Heart right ventricle (tissue), 16 donors: ENCODE measurements around the gene ABCB11. TPM values are rescaled to one million over a fixed set of nuclear protein-coding genes. Genes with fewer than 3 reads are reported as not detected.

Experiments used
- ATAC-seq, 8 donors: fragments of 200-7000 bp; cut with Tn5 transposase; one replicate each; pipeline ENCODE4 v1.9.1; 2020; ENCODE audit warnings: mild to moderate bottlenecking in 8 of 8, moderate library complexity in 8 of 8, moderate number of reproducible peaks in 1 of 8
- DNase-seq, 2 donors: peaks; one replicate each; pipeline ENCODE4 v3.0.0-alpha.2; 2020
- H3K27ac ChIP-seq, 10 donors: fragments of 200-600 bp; sonication (generic) in 2 of 10; one replicate each; pipeline versions ENCODE4 v1.5.0 to v1.8.0; 2020 to 2022; ENCODE audit warnings: mild to moderate bottlenecking in 3 of 10
- H3K27me3 ChIP-seq, 7 donors: fragments of 200-600 bp; one replicate each; pipeline ENCODE4 v1.8.0; 2021 to 2022; ENCODE audit warnings: mild to moderate bottlenecking in 2 of 7
- H3K36me3 ChIP-seq, 9 donors: fragments of 200-600 bp; sonication (generic) in 1 of 9; one replicate each; pipeline versions ENCODE4 v1.5.0 to v1.8.0; 2020 to 2022; ENCODE audit warnings: mild to moderate bottlenecking in 2 of 9
- H3K4me1 ChIP-seq, 9 donors: fragments of 200-600 bp; sonication (generic) in 1 of 9; one replicate each; pipeline versions ENCODE4 v1.5.0 to v1.8.0; 2020 to 2022; ENCODE audit warnings: mild to moderate bottlenecking in 4 of 9
- H3K4me3 ChIP-seq, 10 donors: fragments of 200-600 bp; sonication (generic) in 2 of 10; one replicate each; pipeline versions ENCODE4 v1.5.0 to v1.8.0; 2020 to 2022; ENCODE audit warnings: mild to moderate bottlenecking in 7 of 10, moderate library complexity in 2 of 10
- H3K9me3 ChIP-seq, 11 donors: fragments of 200-600 bp in 10 of 11; sonication (generic) in 2 of 11; one replicate each; pipeline versions ENCODE4 v1.5.0 to v1.8.0; 2013 to 2022; ENCODE audit warnings: mild to moderate bottlenecking in 2 of 11, control low read depth in 1 of 11, moderate library complexity in 1 of 11
- WGBS, 2 donors: extraction: QIAGEN DNeasy Blood & Tissue Kit; methylation state at CpG; one replicate each; pipeline ENCODE4 v1.1.7; 2013; ENCODE audit warnings: inconsistent platforms in 1 of 2; 5-methylcytosine and 5-hydroxymethylcytosine counted together
- intact Hi-C, 10 donors: fragments of 100-400 bp; cut with DNase I; formaldehyde crosslinking; loops; one replicate each; pipeline versions ENCODE4 v1.11.1 to v1.14.2; 2022
- polyA plus RNA-seq, 2 donors: library from polyadenylated mRNA; stranded (reverse); fragments of 200-250 nt; gene quantifications; one replicate each; pipeline ENCODE4 v1.2.3, GENCODE V29; 2013
- total RNA-seq, 10 donors: library from RNA; stranded (reverse); fragmentation: NEBNext Ultra II Directional in 3 of 10; extraction: Animal tissue kit (Norgen Biotek cat#: 25700) in 3 of 10; gene quantifications; one replicate each; pipeline versions ENCODE4 v1.2.1 to v1.2.4, GENCODE V29; 2021 to 2023
- TF ChIP-seq, protein P1 (sequence below), 9 donors: fragments of 200-600 bp; sonication (generic) in 2 of 9; IDR thresholded peaks; one replicate each; pipeline versions ENCODE4 v1.5.0 to v1.8.0; 2021 to 2022; ENCODE audit warnings: antibody characterized with exemption in 9 of 9, mild to moderate bottlenecking in 5 of 9, moderate library complexity in 1 of 9
- donor health status: Arrhythmogenic right ventricular cardiomyopathy.
- donor health status: ischemic (EF 13 %, LVEDD 7.1; RV severe dilation, severe dysfunction).
- donor health status: healthy with polysubstance abuse.
- donor health status: DM: no; HTN: yes; CAD: no.
- donor health status: DM: no; HTN: no; CAD: no.
- donor health status: ischemic (EF 25% LVEDD 6.9; RV normal size, moderate dysfunction).
- donor health status: ischemic (EF 25% LVEDD 5.7; RV mildly dilated, moderate dysfunction).
- donor health status: healthy.
- donor health status: DM: yes; HTN: yes; CAD: no.
- donor health status: Ischemic cardiomyopathy.
- donor health status: ischemic (EF 35%, LVEDD 5.7; RV mildly dilated, moderate dysfunction).
- donor health status: nonischemic (EF 11% LVEDD 7.7; RV severe dilation, severe dysfunction).
- donor health status: DM: yes; HTN: yes; CAD: no.
- donor health status: PGD.
- donor health status: ischemic (EF 29% LVEDD 5.4; RV normal size, mild dysfunction).
- donor health status: nonischemic (EF 23%, LVEDD 6.1; RV moderate dilation, normal function).

ABCB11 gene
- total and polyA plus RNA-seq, 12 donors, result 0.01 to 0.23 (median 0.06) TPM; not detected in 7

DNA sequence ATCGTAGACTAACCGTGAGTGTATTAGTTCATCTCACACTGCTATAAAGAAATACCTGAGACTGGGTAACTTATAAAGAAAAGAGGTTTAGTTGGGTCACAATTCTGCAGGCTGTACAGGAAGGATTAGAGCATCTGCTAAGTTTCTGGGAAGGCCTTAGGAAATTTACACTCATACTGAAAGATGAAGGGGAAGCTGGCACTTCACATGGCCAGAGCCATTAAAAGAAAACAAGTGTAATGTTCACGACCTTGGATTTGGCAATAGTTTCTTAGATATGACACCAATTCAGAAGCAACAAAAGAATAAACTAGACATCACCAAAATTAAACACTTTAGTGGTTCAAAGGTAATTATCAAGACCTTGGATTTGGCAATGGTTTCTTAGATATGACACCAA lies 23.8 kb downstream of the ABCB11 start:
- H3K9me3 ChIP-seq, result no peaks in the 10 kb centered on the region
- H3K4me3 ChIP-seq, result no peak overlapping the region
- intact Hi-C loops, result no loop called here
- DNase-seq, result no peak
- H3K36me3 ChIP-seq, result no peaks in the 10 kb centered on the region
- no peak overlapping the region for H3K27ac ChIP-seq
- no peak for ATAC-seq
- peaks cover 0 to 10% (median 4%) of the 10 kb centered on the region in 9 donors for H3K4me1 ChIP-seq
- 74 to 80% methylated on average over 3 of the region's 3 CpGs for WGBS, 2 donors
- TF ChIP-seq, protein P1, sequence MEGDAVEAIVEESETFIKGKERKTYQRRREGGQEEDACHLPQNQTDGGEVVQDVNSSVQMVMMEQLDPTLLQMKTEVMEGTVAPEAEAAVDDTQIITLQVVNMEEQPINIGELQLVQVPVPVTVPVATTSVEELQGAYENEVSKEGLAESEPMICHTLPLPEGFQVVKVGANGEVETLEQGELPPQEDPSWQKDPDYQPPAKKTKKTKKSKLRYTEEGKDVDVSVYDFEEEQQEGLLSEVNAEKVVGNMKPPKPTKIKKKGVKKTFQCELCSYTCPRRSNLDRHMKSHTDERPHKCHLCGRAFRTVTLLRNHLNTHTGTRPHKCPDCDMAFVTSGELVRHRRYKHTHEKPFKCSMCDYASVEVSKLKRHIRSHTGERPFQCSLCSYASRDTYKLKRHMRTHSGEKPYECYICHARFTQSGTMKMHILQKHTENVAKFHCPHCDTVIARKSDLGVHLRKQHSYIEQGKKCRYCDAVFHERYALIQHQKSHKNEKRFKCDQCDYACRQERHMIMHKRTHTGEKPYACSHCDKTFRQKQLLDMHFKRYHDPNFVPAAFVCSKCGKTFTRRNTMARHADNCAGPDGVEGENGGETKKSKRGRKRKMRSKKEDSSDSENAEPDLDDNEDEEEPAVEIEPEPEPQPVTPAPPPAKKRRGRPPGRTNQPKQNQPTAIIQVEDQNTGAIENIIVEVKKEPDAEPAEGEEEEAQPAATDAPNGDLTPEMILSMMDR (IDR thresholded peaks at IDR 0.05), result no peak
- H3K27me3 ChIP-seq, result no peaks in the 10 kb centered on the region

DNA sequence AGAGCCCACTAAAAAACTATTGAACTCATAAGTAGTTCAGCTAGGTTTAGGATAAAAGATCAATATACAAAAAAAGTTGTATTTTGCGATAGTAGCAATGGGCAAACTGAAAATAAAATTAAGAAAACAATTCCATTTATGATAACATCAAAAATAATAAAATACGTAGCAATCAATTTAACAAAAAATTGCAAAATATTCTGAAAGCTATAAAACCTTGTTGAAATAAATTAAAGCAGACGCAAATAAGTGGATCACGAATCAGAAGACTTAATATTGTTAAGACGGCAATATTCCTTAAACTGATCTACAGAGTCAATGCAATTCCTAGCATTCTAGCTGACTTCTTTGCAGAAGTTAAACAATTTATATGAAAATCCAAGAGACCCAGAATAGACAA lies 24.5 kb downstream of the ABCB11 start:
- 95 to 96% methylated on average over 5 of the region's 5 CpGs for WGBS, 2 donors
- no peak for ATAC-seq

DNA sequence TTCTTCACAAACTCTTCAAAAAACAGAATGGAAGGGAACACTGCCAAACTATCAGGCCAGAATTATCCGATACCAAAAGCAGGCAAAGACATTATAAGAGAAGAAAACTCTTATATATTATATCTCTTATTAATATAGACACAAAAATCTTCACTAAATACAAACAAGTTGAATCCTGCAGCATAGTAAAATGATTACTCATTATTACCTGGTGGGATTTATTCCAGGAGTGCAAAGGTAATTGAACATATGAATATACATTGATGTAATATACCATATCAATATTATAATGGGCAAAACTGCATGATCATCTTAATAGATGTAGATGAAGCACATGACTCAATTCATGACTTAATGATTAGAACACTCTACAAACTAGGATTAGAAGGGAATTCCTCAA lies 25.1 kb downstream of the ABCB11 start:
- WGBS, 2 donors, result 84 to 91% methylated on average over 1 of the region's 1 CpG
- Histone ChIP-seq H3K4me3 (no peak overlapping the region), H3K27ac (no peak overlapping the region), H3K4me1 (peaks cover 0 to 10% (median 0%) of the 10 kb centered on the region in 9 donors), H3K36me3 (no peaks in the 10 kb centered on the region), H3K9me3 (no peaks in the 10 kb centered on the region), H3K27me3 (no peaks in the 10 kb centered on the region)
- DNase-seq (no peak), ATAC-seq (no peak)
- TF ChIP-seq, protein P1 (IDR thresholded peaks at IDR 0.05), result no peak
- intact Hi-C loops, result no loop called here

More for the DNA sequence above, 24.5 kb downstream of the ABCB11 start:
- Histone ChIP-seq H3K4me3 (no peak overlapping the region), H3K27ac (no peak overlapping the region), H3K27me3 (no peaks in the 10 kb centered on the region), H3K4me1 (peaks cover 0 to 10% (median 0%) of the 10 kb centered on the region in 9 donors), H3K36me3 (no peaks in the 10 kb centered on the region), H3K9me3 (no peaks in the 10 kb centered on the region)
- TF ChIP-seq, protein P1 (IDR thresholded peaks at IDR 0.05), result no peak
- DNase-seq, result no peak
- intact Hi-C loops, result no loop called here

DNA sequence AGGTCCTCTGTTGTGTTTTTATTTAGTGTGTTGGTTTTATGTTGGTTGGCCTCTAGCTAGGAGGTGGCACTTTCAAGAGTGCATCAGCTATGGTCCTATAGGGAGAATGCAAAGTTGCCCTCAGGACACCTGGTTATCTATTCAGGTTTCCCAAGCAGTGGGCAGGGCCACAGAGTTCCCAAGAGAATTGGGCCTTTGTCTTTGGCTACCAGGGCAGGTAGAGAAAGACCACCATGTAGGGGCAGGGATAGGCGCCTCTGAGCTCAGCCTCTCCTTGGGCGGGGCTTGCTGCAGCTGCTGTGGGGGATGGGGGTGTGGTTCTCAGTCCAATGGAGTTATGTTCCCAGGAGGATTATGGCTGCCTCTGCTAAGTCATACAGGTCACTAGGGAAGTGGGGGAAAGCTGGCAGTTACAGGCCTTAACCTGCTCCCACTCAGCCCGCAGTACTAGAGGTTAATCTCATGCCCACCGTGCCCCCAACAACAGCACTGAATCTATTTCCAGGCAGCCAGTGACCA lies 26.0 kb downstream of the ABCB11 start:
- no peaks in the 10 kb centered on the region for H3K36me3 ChIP-seq
- H3K4me1 ChIP-seq, result peaks cover 0 to 10% (median 0%) of the 10 kb centered on the region in 9 donors
- H3K9me3 ChIP-seq, result no peaks in the 10 kb centered on the region
- intact Hi-C loops, result no loop called here
- ATAC-seq, result no peak
- DNase-seq, result no peak
- no peaks in the 10 kb centered on the region for H3K27me3 ChIP-seq
- H3K27ac ChIP-seq, result no peak overlapping the region
- WGBS, 2 donors, result 89 to 91% methylated on average over 4 of the region's 4 CpGs
- TF ChIP-seq, protein P1 (IDR thresholded peaks at IDR 0.05), result no peak
- no peak overlapping the region for H3K4me3 ChIP-seq
